CD4-positive, alpha-beta T cell (primary cell): ENCODE data around the gene ATP2A1. TPM values are rescaled to one million over a fixed set of nuclear protein-coding genes. Genes with fewer than 3 reads are reported as not detected.

Source experiments
- ATAC-seq: fragments of 200-7000 bp; cut with Tn5 transposase; one replicate; pipeline ENCODE4 v1.10.0; 2022; ENCODE audit warnings: mild to moderate bottlenecking; ENCODE audit not compliant: poor library complexity
- CTCF ChIA-PET: fragments of 350-600 bp; sonication (Branson Sonifier 250); formaldehyde crosslinking; loops from one replicate; lab custom pipeline; 2021; ENCODE audit warnings: antibody characterized with exemption, inconsistent platforms; lab: Charles Lee
- POLR2A ChIA-PET: fragments of 350-600 bp; sonication (Branson Sonifier 250); formaldehyde crosslinking; loops from one replicate; lab custom pipeline; 2021; ENCODE audit warnings: antibody characterized with exemption, inconsistent platforms; lab: Charles Lee
- DNase-seq, 14 experiments: peaks; one replicate each; pipeline ENCODE4 v3.0.0-alpha.2; 2013 to 2020; ENCODE audit warnings: mixed read lengths in 2 of 14
- H3K27ac ChIP-seq, 2 donors: one replicate each; pipeline versions ENCODE4 v1.5.1 to v1.7.0; 2013; ENCODE audit warnings: low read length in 2 of 2, low read depth in 1 of 2, mild to moderate bottlenecking in 1 of 2
- H3K27me3 ChIP-seq, 2 experiments: 1 replicate in 1 of 2; 2 replicates in 1 of 2; pipeline versions ENCODE4 v1.6.1 to v1.7.0; 2013; ENCODE audit warnings: low read length in 2 of 2, control low read depth in 1 of 2, mild to moderate bottlenecking in 1 of 2, moderate library complexity in 1 of 2; ENCODE audit not compliant: insufficient read depth in 2 of 2, control insufficient read depth in 1 of 2
- H3K36me3 ChIP-seq: one replicate; pipeline ENCODE4 v1.6.1; 2013; ENCODE audit warnings: low read length, control low read depth; ENCODE audit not compliant: insufficient read depth
- H3K4me1 ChIP-seq: one replicate; pipeline ENCODE4 v1.6.1; 2013; ENCODE audit warnings: low read length, control low read depth; ENCODE audit not compliant: insufficient read depth
- H3K4me3 ChIP-seq: one replicate; pipeline ENCODE4 v1.5.1; 2013; ENCODE audit warnings: mild to moderate bottlenecking, low read length, moderate library complexity
- H3K9me3 ChIP-seq, 2 experiments: 1 replicate in 1 of 2; 2 replicates in 1 of 2; pipeline versions ENCODE4 v1.6.1 to v1.7.0; 2013; ENCODE audit warnings: low read length in 2 of 2, mild to moderate bottlenecking in 2 of 2, control low read depth in 1 of 2, moderate library complexity in 1 of 2; ENCODE audit not compliant: control insufficient read depth in 1 of 2, insufficient read depth in 1 of 2
- H3K27ac Mint-ChIP-seq: one replicate; pipeline ENCODE4 v1.8.0; 2020; ENCODE audit warnings: mixed read lengths
- H3K27me3 Mint-ChIP-seq: one replicate; pipeline ENCODE4 v1.8.0; 2021; ENCODE audit warnings: mixed read lengths
- H3K36me3 Mint-ChIP-seq: one replicate; pipeline ENCODE4 v1.8.0; 2021; ENCODE audit warnings: low read depth, mixed read lengths
- H3K4me1 Mint-ChIP-seq: one replicate; pipeline ENCODE4 v1.8.0; 2021; ENCODE audit warnings: low read depth, mixed read lengths
- H3K4me3 Mint-ChIP-seq: one replicate; pipeline ENCODE4 v1.8.0; 2020; ENCODE audit warnings: mild to moderate bottlenecking, mixed read lengths
- H3K9me3 Mint-ChIP-seq: one replicate; pipeline ENCODE4 v1.8.0; 2020; ENCODE audit warnings: mixed read lengths
- CTCF ChIP-seq: fragments of 200-600 bp; IDR thresholded peaks from one replicate; pipeline ENCODE4 v1.8.0; 2022; ENCODE audit warnings: antibody characterized with exemption, mild to moderate bottlenecking
- intact Hi-C, 2 experiments: fragments of 100-400 bp; cut with DNase I in 1 of 2; cut with micrococcal nuclease in 1 of 2; formaldehyde crosslinking; loops; one replicate each; pipeline versions ENCODE4 v1.15.1 to v1.9.0; 2023 to 2025; cut with DNase I, micrococcal nuclease
- total RNA-seq, 174 experiments: library from RNA in 2 of 174; stranded (reverse) in 2 of 174; gene quantifications; one replicate each; pipeline ENCODE4 v1.2.3 and lab custom pipeline; 2021 to 2026

The ATP2A1 gene
- total RNA-seq, 2 experiments from 2014 or later, result 0.56 to 0.77 TPM

- H3K4me3 Mint-ChIP-seq, result no peak overlapping the region
- H3K27me3 Mint-ChIP-seq, result no peaks in the 10 kb centered on the region
- Histone ChIP-seq H3K36me3 (no peaks in the 10 kb centered on the region), H3K9me3 (no peaks in the 10 kb centered on the region), H3K27me3 (no peaks in the 10 kb centered on the region), H3K27ac (no peak overlapping the region), H3K4me1 (peaks cover 8% of the 10 kb centered on the region), H3K4me3 (no peak overlapping the region)
- H3K36me3 Mint-ChIP-seq, result no peaks in the 10 kb centered on the region
- ChIA-PET POLR2A (interaction anchor here (1.1 kb wide), 1 partner anchor 97 kb away, joined by 3 read pairs; the partner anchor contains the start of gene TUFM), CTCF (interaction anchor here (3.0 kb wide), 1 partner anchor 79 kb away, joined by 15 read pairs; the partner anchor contains the start of gene SH2B1)
- no peak for ATAC-seq
- H3K27ac Mint-ChIP-seq, result no peak overlapping the region
- peaks cover 11% of the 10 kb centered on the region for H3K4me1 Mint-ChIP-seq
- no peaks in the 10 kb centered on the region for H3K9me3 Mint-ChIP-seq
- no peak for DNase-seq
- intact Hi-C loops, result loop anchor here in 1 of 2 experiments (1.0 kb wide), 1 partner anchor 70 kb away; no protein-coding TSS in a partner anchor
- TF ChIP-seq CTCF, result no peak
Measured at GRCh38 chr16:28943281-28943680, 65.0 kb downstream of the ATP2A1 start.

GRCh38 chr16:28946681-28947080 lies 68.4 kb downstream of the ATP2A1 start:
- no peak for DNase-seq
- peaks cover 18% of the 10 kb centered on the region for H3K4me1 Mint-ChIP-seq
- CTCF ChIA-PET, result no interaction called here
- H3K27ac Mint-ChIP-seq, result no peak overlapping the region
- Histone ChIP-seq H3K9me3 (no peaks in the 10 kb centered on the region), H3K4me3 (no peak overlapping the region), H3K27me3 (no peaks in the 10 kb centered on the region), H3K4me1 (peaks cover 19% of the 10 kb centered on the region), H3K27ac (no peak overlapping the region), H3K36me3 (no peaks in the 10 kb centered on the region)
- H3K36me3 Mint-ChIP-seq, result peaks cover 9% of the 10 kb centered on the region
- POLR2A ChIA-PET, result interaction anchor here (0.8 kb wide), 1 partner anchor 71 kb away, joined by 3 read pairs; no protein-coding TSS in a partner anchor
- ATAC-seq, result no peak
- no peak for TF ChIP-seq CTCF
- no peaks in the 10 kb centered on the region for H3K27me3 Mint-ChIP-seq
- H3K9me3 Mint-ChIP-seq, result no peaks in the 10 kb centered on the region
- H3K4me3 Mint-ChIP-seq, result no peak overlapping the region
- intact Hi-C loops, result no loop called here

GRCh38 chr16:28950648-28951409 lies 72.5 kb downstream of the ATP2A1 start, which contains the start of gene NFATC2IP:
TSS of gene NFATC2IP (plus strand) at chr16:28950937. CDS start at chr16:28951012, 75 bp downstream.
- intact Hi-C loops, result loop anchor here in 1 of 2 experiments (1.0 kb wide), 2 partner anchors 23 to 105 kb away; partner anchors contain the start of genes SPNS1 and TUFM
- Mint-ChIP-seq H3K4me1 (peaks cover 28% of the 10 kb centered on the region), H3K36me3 (peaks cover 46% of the 10 kb centered on the region), H3K27me3 (no peaks in the 10 kb centered on the region), H3K27ac (peak within 1 kb of the TSS; percentile 74), H3K4me3 (peak within 1 kb of the TSS; percentile 96), H3K9me3 (no peaks in the 10 kb centered on the region)
- TF ChIP-seq CTCF, result no peak
- ChIA-PET CTCF (no interaction called here), POLR2A (interaction anchor here (1.0 to 2.0 kb wide), 14 partner anchors 14 to 128 kb away, joined by 3 to 19 read pairs (median 5); partner anchors contain the start of genes ATXN2L, LAT, RABEP2 and SH2B1)
- no peaks in the 10 kb centered on the region for H3K9me3 ChIP-seq
- peak within 1 kb of the TSS; percentile 77 for H3K4me3 ChIP-seq
- H3K36me3 ChIP-seq, result peaks cover 30% of the 10 kb centered on the region
- no peaks in the 10 kb centered on the region for H3K27me3 ChIP-seq
- DNase-seq, result peak; percentile 98 to 100 (median 99)
- peak; percentile 95 for ATAC-seq
- H3K27ac ChIP-seq, result peak within 1 kb of the TSS; percentile 36 to 63
- peaks cover 31% of the 10 kb centered on the region for H3K4me1 ChIP-seq
